Mammary epithelial cell (primary cell): ENCODE results near the gene ADCYAP1.

ENCODE experiments used
- EZH2 ChIP-seq: IDR thresholded peaks from 2 replicates; pipeline ENCODE4 v1.6.1; 2012; ENCODE audit warnings: low read length, inconsistent platforms, borderline replicate concordance
- TF ChIP-seq, protein P1 (sequence below), 2 donors: IDR thresholded peaks in 1 of 2; conservative IDR thresholded peaks in 1 of 2; 2 replicates each; pipeline ENCODE4 v1.5.1; 2011 to 2012; ENCODE audit warnings: inconsistent platforms in 2 of 2, low read length in 2 of 2, mild to moderate bottlenecking in 2 of 2, control low read depth in 1 of 2, low read depth in 1 of 2; ENCODE audit not compliant: insufficient read depth in 1 of 2; ENCODE audit errors: extremely low read depth in 1 of 2

DNA sequence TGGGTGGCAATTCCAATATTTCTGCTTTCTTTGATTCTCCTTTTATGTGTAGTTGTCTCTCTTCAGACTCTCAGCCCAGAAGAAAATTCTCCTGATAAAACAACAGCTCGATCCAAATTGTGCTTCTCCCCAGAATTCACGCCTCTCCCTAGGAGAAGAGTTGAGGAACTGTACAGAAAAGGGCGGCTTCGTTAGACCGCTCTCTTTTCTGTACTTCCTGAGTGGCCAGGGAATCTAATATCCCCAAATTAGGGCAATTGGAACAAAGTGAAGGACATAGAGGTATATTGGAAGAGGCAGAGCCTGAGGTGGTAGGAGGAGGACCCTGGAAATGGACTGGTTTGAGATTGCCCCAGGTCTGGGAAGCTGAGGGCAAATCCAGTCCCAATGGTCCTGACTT is 5.6 kb downstream of the ADCYAP1 start:
- TF ChIP-seq EZH2 = no peak
- TF ChIP-seq, protein P1, sequence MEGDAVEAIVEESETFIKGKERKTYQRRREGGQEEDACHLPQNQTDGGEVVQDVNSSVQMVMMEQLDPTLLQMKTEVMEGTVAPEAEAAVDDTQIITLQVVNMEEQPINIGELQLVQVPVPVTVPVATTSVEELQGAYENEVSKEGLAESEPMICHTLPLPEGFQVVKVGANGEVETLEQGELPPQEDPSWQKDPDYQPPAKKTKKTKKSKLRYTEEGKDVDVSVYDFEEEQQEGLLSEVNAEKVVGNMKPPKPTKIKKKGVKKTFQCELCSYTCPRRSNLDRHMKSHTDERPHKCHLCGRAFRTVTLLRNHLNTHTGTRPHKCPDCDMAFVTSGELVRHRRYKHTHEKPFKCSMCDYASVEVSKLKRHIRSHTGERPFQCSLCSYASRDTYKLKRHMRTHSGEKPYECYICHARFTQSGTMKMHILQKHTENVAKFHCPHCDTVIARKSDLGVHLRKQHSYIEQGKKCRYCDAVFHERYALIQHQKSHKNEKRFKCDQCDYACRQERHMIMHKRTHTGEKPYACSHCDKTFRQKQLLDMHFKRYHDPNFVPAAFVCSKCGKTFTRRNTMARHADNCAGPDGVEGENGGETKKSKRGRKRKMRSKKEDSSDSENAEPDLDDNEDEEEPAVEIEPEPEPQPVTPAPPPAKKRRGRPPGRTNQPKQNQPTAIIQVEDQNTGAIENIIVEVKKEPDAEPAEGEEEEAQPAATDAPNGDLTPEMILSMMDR (conservative IDR thresholded peaks at IDR 0.05 in 1 of 2, IDR thresholded peaks at IDR 0.05 in 1 of 2; ENCODE audit: extremely low read depth in 1 of 2, insufficient read depth in 1 of 2, low read depth in 1 of 2, low read length in 2 of 2) = no peak
